Ovary (tissue), 9 donors: ENCODE measurements around the gene USH2A. TPM values are rescaled to one million over a fixed set of nuclear protein-coding genes. Genes with fewer than 3 reads are reported as not detected.

Experiments
- DNase-seq, 5 donors: peaks; one replicate each; pipeline ENCODE4 v3.0.0-alpha.2; 2019 to 2020
- H3K27ac ChIP-seq, 2 donors: fragments of 200-600 bp; one replicate each; pipeline versions ENCODE4 v1.5.1 to v1.8.0; 2019 to 2022
- H3K27me3 ChIP-seq: fragments of 200-600 bp; one replicate; pipeline ENCODE4 v1.8.0; 2022
- H3K36me3 ChIP-seq: fragments of 200-600 bp; sonication (generic); one replicate; pipeline ENCODE4 v1.5.1; 2019
- H3K4me1 ChIP-seq: one replicate; pipeline ENCODE4 v1.8.1; 2013; ENCODE audit warnings: mild to moderate bottlenecking, moderate library complexity; ENCODE audit not compliant: insufficient read depth
- H3K4me3 ChIP-seq: fragments of 200-600 bp; sonication (generic); one replicate; pipeline ENCODE4 v1.5.1; 2017
- H3K9me3 ChIP-seq, 2 donors: fragments of 200-600 bp in 1 of 2; sonication (generic) in 1 of 2; one replicate each; pipeline versions ENCODE4 v1.5.1 to v1.8.1; 2013 to 2019; ENCODE audit warnings: mild to moderate bottlenecking in 1 of 2, moderate library complexity in 1 of 2
- EP300 ChIP-seq: sonication (generic); formaldehyde crosslinking; IDR thresholded peaks from one replicate; pipeline ENCODE4 v1.6.1; 2017; ENCODE audit warnings: antibody characterized with exemption
- POLR2A ChIP-seq: fragments of 450-650 bp; IDR thresholded peaks from one replicate; pipeline ENCODE4 v1.6.1; 2017; ENCODE audit warnings: antibody characterized with exemption, mild to moderate bottlenecking, moderate library complexity
- WGBS, 3 donors: extraction: QIAGEN DNeasy Blood & Tissue Kit in 1 of 3; methylation state at CpG; one replicate each; pipeline versions ENCODE4 v1.1.5 to v1.1.7; 2013 to 2017; 5-methylcytosine and 5-hydroxymethylcytosine counted together
- intact Hi-C, 4 donors: fragments of 100-400 bp; cut with DNase I; formaldehyde crosslinking; loops; one replicate each; pipeline versions ENCODE4 v1.11.0 to v1.15.1; 2022 to 2023
- polyA plus RNA-seq, 2 donors: library from polyadenylated mRNA; stranded (reverse); fragments of 200-250 nt in 1 of 2; fragments of 350-450 nt in 1 of 2; fragmentation: Illumina TruSeq in 1 of 2; extraction: RNeasy Lipid Tissue Mini Kit (QIAGEN cat#74804) in 1 of 2; gene quantifications; one replicate each; pipeline ENCODE4 v1.2.3, GENCODE V29; 2013 to 2014
- total RNA-seq, 7 donors: library from RNA; depleted of rRNA in 2 of 7; stranded (reverse); fragments of >200 nt in 2 of 7; fragmentation: NEBNext Ultra II Directional in 3 of 7; extraction: Animal tissue kit (Norgen Biotek cat#: 25700) in 3 of 7; gene quantifications; one replicate each; pipeline versions ENCODE4 v1.1.0 to v1.2.4, GENCODE V29; 2016 to 2023
- TF ChIP-seq, protein P1 (sequence below), 3 donors: fragments of 450-650 bp in 2 of 3; fragments of 200-600 bp in 1 of 3; IDR thresholded peaks; one replicate each; pipeline versions ENCODE4 v1.5.1 to v1.8.0; 2016 to 2022; ENCODE audit warnings: antibody characterized with exemption in 3 of 3, mild to moderate bottlenecking in 1 of 3
- donor health status: DM: no; HTN: no; CAD: no; lungs with moderate emphysema.
- donor health status: DM: no; HTN: no; CAD: no.
- donor health status: Bipolar disorder and iron deficiency.
- donor health status: DM: yes; HTN: yes; CAD: no.
- donor health status: DM: no; HTN: no; CAD: no.
- donor health status: DM: yes; HTN: yes; CAD: no.

Gene USH2A
- total and polyA plus RNA-seq, 9 donors: 0.01 to 0.11 TPM; not detected in 7

DNA sequence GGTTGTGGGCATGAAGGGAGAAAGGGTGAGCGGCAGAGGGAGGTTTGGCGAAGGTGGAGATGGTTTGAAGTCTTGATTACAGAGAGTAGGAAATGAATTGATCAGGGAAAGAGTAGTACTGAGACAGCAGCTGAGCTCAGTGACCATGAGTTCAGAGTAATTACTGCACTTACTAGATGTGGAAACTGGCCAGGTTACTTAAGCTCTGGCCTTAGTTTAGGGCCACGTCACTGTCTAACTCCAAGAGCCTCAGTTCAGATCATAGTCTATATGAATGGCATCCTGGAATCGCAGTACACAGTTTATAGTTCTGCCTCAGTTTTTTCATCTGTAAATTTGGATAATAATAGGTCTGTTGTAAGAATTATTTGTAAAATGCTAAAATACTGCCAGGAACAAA is 778.1 kb downstream of the USH2A start:
- intact Hi-C loops: no loop called here
- no peak overlapping the region for H3K4me3 ChIP-seq
- H3K9me3 ChIP-seq: no peaks in the 10 kb centered on the region
- WGBS, 3 donors: 92 to 94% (median 94%) methylated on average over 4 of the region's 4 CpGs
- no peak for DNase-seq
- H3K4me1 ChIP-seq: no peaks in the 10 kb centered on the region
- H3K36me3 ChIP-seq: no peaks in the 10 kb centered on the region
- H3K27me3 ChIP-seq: no peaks in the 10 kb centered on the region
- no peak overlapping the region for H3K27ac ChIP-seq
- TF ChIP-seq, protein P1, sequence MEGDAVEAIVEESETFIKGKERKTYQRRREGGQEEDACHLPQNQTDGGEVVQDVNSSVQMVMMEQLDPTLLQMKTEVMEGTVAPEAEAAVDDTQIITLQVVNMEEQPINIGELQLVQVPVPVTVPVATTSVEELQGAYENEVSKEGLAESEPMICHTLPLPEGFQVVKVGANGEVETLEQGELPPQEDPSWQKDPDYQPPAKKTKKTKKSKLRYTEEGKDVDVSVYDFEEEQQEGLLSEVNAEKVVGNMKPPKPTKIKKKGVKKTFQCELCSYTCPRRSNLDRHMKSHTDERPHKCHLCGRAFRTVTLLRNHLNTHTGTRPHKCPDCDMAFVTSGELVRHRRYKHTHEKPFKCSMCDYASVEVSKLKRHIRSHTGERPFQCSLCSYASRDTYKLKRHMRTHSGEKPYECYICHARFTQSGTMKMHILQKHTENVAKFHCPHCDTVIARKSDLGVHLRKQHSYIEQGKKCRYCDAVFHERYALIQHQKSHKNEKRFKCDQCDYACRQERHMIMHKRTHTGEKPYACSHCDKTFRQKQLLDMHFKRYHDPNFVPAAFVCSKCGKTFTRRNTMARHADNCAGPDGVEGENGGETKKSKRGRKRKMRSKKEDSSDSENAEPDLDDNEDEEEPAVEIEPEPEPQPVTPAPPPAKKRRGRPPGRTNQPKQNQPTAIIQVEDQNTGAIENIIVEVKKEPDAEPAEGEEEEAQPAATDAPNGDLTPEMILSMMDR (IDR thresholded peaks at IDR 0.05): no peak

DNA sequence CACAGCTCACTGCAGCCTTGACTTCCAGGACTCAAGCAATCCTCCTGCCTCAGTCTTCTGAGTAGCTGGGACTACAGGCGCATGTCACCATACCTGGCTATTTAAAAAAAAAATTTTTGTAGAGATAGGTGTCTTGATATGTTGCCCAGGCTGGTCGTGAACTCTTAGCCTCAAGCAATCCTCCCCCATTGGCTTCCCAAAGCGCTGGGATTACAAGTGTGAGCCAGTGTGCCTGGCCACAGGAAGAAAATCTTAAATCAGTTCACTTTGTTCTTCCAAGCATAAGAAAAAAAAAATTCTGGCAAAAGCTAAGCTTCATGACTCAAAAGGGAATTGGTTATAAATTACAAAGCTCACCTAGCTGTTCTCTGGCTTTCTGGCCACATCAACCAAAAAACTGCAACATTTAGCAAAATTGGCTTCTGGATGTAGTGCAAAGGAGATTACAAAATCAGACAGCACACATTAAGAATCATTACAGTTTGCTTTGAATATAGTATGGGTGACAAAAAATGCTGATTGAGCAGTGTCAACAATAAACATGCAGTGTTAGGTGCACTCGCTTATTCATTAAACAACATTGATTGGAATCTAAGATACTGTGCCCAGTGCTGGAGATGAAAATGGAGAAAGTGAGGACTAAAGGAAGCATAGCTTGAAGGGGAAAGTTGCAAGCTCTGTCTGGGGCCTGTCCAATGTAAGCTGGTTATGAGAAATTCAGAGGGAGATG is 779.5 kb downstream of the USH2A start:
- WGBS, 3 donors: 80 to 83% (median 82%) methylated on average over 4 of the region's 4 CpGs
- Histone ChIP-seq H3K4me3 (no peak overlapping the region), H3K36me3 (no peaks in the 10 kb centered on the region), H3K4me1 (no peaks in the 10 kb centered on the region), H3K9me3 (no peaks in the 10 kb centered on the region), H3K27ac (no peak overlapping the region), H3K27me3 (no peaks in the 10 kb centered on the region)
- intact Hi-C loops: no loop called here
- TF ChIP-seq, protein P1 (IDR thresholded peaks at IDR 0.05): no peak
- TF ChIP-seq POLR2A: no peak
- no peak for TF ChIP-seq EP300
- no peak for DNase-seq

DNA sequence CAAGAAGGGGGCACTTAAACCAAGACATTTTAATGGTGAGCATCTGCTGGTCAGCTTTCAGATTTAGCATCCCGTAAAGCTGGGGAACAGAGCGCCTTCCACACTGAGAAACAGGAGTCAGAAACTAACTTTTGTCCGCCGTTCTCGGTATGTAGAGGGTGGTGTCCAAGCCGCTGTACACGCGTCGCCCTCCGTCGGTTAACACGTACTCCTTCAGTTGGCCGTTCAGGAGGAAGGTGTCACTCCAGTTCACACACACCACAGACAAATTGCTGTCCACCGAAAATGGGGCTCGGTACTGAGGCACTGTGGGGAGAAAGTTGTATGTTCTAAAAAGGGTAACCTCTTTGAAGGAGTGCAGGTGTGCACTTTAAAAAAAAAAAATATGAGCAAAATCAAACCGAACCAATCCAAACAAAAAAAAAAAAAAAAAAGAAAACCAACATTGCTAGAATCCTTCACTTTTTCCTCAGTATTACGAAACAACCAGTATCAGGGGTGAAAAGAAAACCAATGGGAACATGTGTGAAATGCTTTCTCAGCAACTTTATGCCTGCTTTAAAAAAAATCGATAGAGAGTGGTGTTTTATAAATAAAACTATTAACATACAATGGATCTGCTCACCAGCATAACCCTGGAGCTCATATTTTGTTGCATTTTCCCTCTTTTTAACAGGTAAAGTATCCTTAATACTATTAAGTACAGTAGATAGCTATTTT is 782.7 kb downstream of the USH2A start:
- no peak for DNase-seq
- 89 to 94% (median 91%) methylated on average over 18 of the region's 18 CpGs for WGBS, 3 donors
- Histone ChIP-seq H3K9me3 (no peaks in the 10 kb centered on the region), H3K4me1 (peaks cover 4% of the 10 kb centered on the region), H3K4me3 (no peak overlapping the region), H3K27ac (no peak overlapping the region), H3K27me3 (no peaks in the 10 kb centered on the region), H3K36me3 (no peaks in the 10 kb centered on the region)
- intact Hi-C loops: no loop called here
- no peak for TF ChIP-seq POLR2A
- no peak for TF ChIP-seq EP300
- TF ChIP-seq, protein P1 (IDR thresholded peaks at IDR 0.05): no peak

DNA sequence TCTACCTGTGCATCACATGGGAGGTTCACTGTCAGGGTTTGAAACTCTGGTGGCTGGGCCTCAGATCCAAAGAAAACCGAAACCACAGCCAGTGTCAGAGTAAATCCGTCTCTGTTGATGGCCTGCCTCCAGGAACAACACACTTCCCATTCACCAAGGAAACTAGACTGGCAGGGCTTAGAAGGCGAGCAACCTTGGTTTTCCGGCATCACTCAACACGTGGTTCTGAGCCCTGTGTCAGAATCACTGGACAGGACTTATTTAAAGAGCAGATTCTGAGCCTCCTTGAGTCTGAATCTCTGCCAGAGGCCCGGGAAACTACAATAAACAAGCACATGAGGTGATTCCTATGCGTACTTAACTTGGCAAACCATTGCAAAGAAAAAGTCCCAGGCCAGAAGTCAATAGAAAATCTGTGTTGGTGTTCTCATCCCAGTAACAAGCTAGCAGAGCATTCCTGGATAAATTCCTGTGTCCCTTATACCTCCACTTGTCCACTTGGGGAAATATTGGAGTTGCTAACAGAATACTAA is 786.1 kb downstream of the USH2A start:
- H3K36me3 ChIP-seq: no peaks in the 10 kb centered on the region
- TF ChIP-seq, protein P1 (IDR thresholded peaks at IDR 0.05): no peak
- no peak for TF ChIP-seq EP300
- no peak for TF ChIP-seq POLR2A
- H3K4me3 ChIP-seq: no peak overlapping the region
- no peaks in the 10 kb centered on the region for H3K27me3 ChIP-seq
- H3K27ac ChIP-seq: peak overlapping the region in 1 of 2 donors; percentile 24
- WGBS, 3 donors: 30 to 34% (median 30%) methylated on average over 7 of the region's 7 CpGs
- no peaks in the 10 kb centered on the region for H3K9me3 ChIP-seq
- DNase-seq: peak in 4 of 5 donors; percentile 25 to 45 (median 34)
- intact Hi-C loops: no loop called here
- H3K4me1 ChIP-seq: peaks cover 4% of the 10 kb centered on the region
